ENCODE measurements around the gene TTLL6. TPM values are rescaled to one million over a fixed set of nuclear protein-coding genes. Genes with fewer than 3 reads are reported as not detected.

TTLL6 gene
- total RNA-seq, 1 donor from 2014 or later: not detected

- TF ChIP-seq CTCF (conservative IDR thresholded peaks at IDR 0.05; ENCODE audit: low read depth, low read length): no peak
- DNase-seq (ENCODE audit: low read depth): no peak
- peak overlapping the region; percentile 0 for H3K4me3 ChIP-seq (ENCODE audit: low read depth, low read length)
These were observed 91.6 kb downstream of the TTLL6 start for GRCh38 chr17:48725288-48726064.

- no peak for DNase-seq (ENCODE audit: low read depth)
- H3K4me3 ChIP-seq (ENCODE audit: low read depth, low read length): peak overlapping the region; percentile 0
These were observed 92.1 kb downstream of the TTLL6 start for GRCh38 chr17:48725004-48725287.

GRCh38 chr17:48724251-48725003 is 92.6 kb downstream of the TTLL6 start:
- TF ChIP-seq CTCF (conservative IDR thresholded peaks at IDR 0.05; ENCODE audit: low read depth, low read length): peak; percentile 78
- peak; percentile 22 for DNase-seq (ENCODE audit: low read depth)
- H3K4me3 ChIP-seq (ENCODE audit: low read depth, low read length): peak overlapping the region; percentile 0

More at GRCh38 chr17:48725004-48725287, 92.1 kb downstream of the TTLL6 start:
- TF ChIP-seq CTCF (conservative IDR thresholded peaks at IDR 0.05; ENCODE audit: low read depth, low read length): no peak

GRCh38 chr17:48723423-48724250 is 93.4 kb downstream of the TTLL6 start:
- no peak overlapping the region for H3K4me3 ChIP-seq (ENCODE audit: low read depth, low read length)
- DNase-seq (ENCODE audit: low read depth): no peak
- no peak for TF ChIP-seq CTCF (conservative IDR thresholded peaks at IDR 0.05; ENCODE audit: low read depth, low read length)

GRCh38 chr17:48722915-48723422 is 94.1 kb downstream of the TTLL6 start, which contains the start of gene PRAC2:
Gene PRAC2 (plus strand): TSS chr17:48723185. CDS start chr17:48724411, 1,226 bp downstream.
- DNase-seq (ENCODE audit: low read depth): no peak
- no peak for TF ChIP-seq CTCF (conservative IDR thresholded peaks at IDR 0.05; ENCODE audit: low read depth, low read length)
- no peak within 1 kb of the TSS for H3K4me3 ChIP-seq (ENCODE audit: low read depth, low read length)

GRCh38 chr17:48722201-48722907 is 94.7 kb downstream of the TTLL6 start, which contains the start of gene PRAC1:
Gene PRAC1 (minus strand): TSS chr17:48722518. CDS start chr17:48722392, 126 bp downstream.
- DNase-seq (ENCODE audit: low read depth): no peak
- no peak for TF ChIP-seq CTCF (conservative IDR thresholded peaks at IDR 0.05; ENCODE audit: low read depth, low read length)
- H3K4me3 ChIP-seq (ENCODE audit: low read depth, low read length): no peak within 1 kb of the TSS
